BE2C (cell line): Measurements from ENCODE around the gene NHSL1.
A peak's percentile ranks its signal among the peaks of the same experiment; 100 is the strongest.

Experiments
- DNase-seq: peaks from one replicate; pipeline ENCODE4 v3.0.0-alpha.2; 2020
- H3K27me3 ChIP-seq: fragments of 250-450 bp; sonication (Bioruptor Pico); 2 replicates; pipeline ENCODE4 v1.5.1; 2020; ENCODE audit warnings: mild to moderate bottlenecking
- H3K36me3 ChIP-seq: fragments of 250-450 bp; sonication (Bioruptor Pico); 2 replicates; pipeline ENCODE4 v1.5.1; 2020; ENCODE audit warnings: mild to moderate bottlenecking
- H3K4me1 ChIP-seq: fragments of 250-450 bp; sonication (Bioruptor Pico); 2 replicates; pipeline ENCODE4 v1.5.1; 2020
- H3K4me3 ChIP-seq: 2 replicates; pipeline ENCODE4 v1.5.1; 2011; ENCODE audit warnings: low read depth, low read length
- H3K9me3 ChIP-seq: fragments of 250-450 bp; sonication (Bioruptor Pico); 2 replicates; pipeline ENCODE4 v1.5.1; 2020
- TF ChIP-seq, protein P1 (sequence below): IDR thresholded peaks from 2 replicates; pipeline ENCODE4 v1.5.1; 2012; ENCODE audit warnings: mild to moderate bottlenecking, low read depth, low read length

The NHSL1 gene

DNA sequence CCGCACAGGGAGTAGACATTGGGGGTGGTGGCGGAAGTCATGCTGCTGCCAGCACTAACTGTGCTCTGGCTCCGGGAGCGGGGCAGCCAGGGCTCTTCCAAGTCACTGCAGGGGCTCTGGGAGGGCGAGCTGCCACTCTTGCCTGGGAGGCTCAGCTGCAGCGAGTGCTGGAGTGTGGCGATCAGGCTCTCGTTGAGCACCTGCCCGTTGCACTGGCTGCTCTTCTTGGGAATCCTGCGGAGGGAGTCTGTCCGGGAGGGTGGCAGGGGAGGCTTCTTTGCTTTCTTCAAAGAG is 67.3 kb downstream of the NHSL1 start:
- H3K4me1 ChIP-seq = no peaks in the 10 kb centered on the region
- DNase-seq = no peak
- H3K4me3 ChIP-seq = no peak overlapping the region
- H3K27me3 ChIP-seq = peaks cover 63% of the 10 kb centered on the region
- no peaks in the 10 kb centered on the region for H3K9me3 ChIP-seq
- H3K36me3 ChIP-seq = no peaks in the 10 kb centered on the region
- TF ChIP-seq, protein P1, sequence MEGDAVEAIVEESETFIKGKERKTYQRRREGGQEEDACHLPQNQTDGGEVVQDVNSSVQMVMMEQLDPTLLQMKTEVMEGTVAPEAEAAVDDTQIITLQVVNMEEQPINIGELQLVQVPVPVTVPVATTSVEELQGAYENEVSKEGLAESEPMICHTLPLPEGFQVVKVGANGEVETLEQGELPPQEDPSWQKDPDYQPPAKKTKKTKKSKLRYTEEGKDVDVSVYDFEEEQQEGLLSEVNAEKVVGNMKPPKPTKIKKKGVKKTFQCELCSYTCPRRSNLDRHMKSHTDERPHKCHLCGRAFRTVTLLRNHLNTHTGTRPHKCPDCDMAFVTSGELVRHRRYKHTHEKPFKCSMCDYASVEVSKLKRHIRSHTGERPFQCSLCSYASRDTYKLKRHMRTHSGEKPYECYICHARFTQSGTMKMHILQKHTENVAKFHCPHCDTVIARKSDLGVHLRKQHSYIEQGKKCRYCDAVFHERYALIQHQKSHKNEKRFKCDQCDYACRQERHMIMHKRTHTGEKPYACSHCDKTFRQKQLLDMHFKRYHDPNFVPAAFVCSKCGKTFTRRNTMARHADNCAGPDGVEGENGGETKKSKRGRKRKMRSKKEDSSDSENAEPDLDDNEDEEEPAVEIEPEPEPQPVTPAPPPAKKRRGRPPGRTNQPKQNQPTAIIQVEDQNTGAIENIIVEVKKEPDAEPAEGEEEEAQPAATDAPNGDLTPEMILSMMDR = no peak

DNA sequence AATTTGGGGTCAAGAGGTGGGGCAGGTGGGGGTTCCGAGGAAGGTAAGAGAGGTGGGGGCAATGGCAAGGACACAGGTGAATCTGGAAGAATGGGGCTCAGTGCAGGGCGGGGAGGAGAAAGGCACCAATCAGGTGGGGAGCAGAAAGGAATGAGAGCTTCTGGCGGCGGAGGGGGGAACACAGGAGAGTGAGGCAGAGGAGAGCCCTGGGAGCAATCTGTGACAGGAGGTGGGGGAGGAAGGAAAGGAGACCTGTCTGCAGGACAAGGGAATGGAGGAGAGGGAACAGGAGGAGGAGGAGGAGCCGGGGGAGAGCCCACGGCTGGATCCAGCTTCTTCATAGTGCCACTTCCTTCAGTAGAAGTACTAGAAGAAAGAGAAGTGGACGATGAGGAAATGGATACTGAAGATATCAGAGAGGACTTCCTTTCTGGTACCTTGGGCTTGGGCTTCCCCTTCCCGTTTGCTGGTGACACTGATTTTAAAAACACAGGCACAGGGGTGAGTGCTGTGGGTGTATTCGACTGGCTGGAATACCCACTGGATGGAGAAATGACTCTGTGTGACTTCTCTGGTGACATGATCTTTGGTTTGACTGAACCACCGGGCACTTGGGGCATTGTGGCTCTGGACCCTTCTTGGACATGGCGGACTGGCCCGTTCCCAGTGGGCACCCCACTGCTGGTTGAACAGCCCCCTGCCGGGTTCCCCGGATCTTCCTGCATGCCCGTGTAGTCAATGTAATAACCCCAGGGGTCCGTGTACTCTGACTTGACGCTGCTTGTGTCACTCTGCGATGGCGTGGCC is 67.8 kb downstream of the NHSL1 start:
- no peaks in the 10 kb centered on the region for H3K4me1 ChIP-seq
- no peak overlapping the region for H3K4me3 ChIP-seq
- DNase-seq = no peak
- no peaks in the 10 kb centered on the region for H3K36me3 ChIP-seq
- TF ChIP-seq, protein P1 = no peak
- no peaks in the 10 kb centered on the region for H3K9me3 ChIP-seq
- peaks cover 67% of the 10 kb centered on the region for H3K27me3 ChIP-seq

DNA sequence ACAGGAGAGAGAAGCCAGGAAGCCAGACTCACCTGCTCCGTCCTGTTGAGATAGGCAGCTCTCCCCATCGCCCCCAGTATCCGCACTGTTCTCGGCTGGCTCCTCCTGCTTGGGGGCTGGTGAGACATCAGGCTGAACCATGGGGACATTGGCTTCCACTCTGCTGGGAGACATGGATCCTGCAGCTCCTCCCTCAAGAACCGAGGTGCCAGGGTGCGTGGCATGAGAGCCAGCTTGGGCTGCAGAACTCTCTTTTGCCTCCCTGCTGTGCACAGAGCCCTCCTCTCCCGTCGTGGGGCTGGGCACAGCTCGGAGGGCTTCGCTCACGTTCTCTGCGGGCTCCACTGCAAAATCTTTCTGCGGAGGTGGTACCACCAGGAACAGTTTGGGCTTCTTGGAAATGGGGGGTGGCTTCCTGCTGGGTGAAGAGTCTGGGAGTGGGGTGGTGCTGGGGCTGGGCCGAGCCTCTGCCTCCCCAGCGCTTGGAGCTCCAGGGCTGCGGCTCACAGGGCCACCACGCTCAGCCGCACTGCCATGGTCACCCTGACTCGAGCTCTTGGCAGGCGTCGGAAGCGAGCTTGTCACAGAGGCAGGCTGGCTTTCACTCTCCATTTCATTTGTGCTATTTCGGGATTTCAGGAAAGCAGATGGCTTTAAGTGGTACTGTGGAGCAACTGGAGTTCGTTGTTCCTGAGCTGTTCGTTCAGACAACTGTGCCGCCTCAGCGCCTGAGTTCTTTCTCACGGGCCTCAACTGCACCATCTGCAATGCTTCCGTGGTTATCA is 68.7 kb downstream of the NHSL1 start:
- Histone ChIP-seq H3K4me3 (no peak overlapping the region), H3K4me1 (no peaks in the 10 kb centered on the region), H3K36me3 (no peaks in the 10 kb centered on the region), H3K27me3 (peaks cover 71% of the 10 kb centered on the region), H3K9me3 (no peaks in the 10 kb centered on the region)
- TF ChIP-seq, protein P1 = no peak
- no peak for DNase-seq

DNA sequence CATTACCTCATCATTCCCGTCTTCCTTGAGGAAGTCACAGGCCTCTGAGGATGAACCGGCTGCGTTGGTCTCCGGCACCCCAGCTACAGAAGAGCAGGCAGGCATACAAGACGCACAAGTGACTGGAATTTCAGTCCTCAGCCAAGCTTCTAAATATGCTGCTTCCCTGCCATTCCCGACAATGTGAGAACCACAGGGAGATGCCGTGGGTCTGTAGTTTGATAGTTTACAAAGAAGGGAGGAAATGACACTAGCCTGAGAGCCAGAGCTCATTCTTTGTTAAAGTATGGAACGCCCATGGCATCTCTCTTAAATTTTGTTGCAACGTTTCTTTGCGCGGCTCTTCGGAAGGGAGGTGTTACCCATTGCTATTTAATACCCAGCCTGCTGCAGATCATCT is 69.5 kb downstream of the NHSL1 start:
- Histone ChIP-seq H3K27me3 (peaks cover 73% of the 10 kb centered on the region), H3K4me1 (no peaks in the 10 kb centered on the region), H3K9me3 (no peaks in the 10 kb centered on the region), H3K36me3 (no peaks in the 10 kb centered on the region), H3K4me3 (no peak overlapping the region)
- no peak for DNase-seq
- TF ChIP-seq, protein P1 = no peak

DNA sequence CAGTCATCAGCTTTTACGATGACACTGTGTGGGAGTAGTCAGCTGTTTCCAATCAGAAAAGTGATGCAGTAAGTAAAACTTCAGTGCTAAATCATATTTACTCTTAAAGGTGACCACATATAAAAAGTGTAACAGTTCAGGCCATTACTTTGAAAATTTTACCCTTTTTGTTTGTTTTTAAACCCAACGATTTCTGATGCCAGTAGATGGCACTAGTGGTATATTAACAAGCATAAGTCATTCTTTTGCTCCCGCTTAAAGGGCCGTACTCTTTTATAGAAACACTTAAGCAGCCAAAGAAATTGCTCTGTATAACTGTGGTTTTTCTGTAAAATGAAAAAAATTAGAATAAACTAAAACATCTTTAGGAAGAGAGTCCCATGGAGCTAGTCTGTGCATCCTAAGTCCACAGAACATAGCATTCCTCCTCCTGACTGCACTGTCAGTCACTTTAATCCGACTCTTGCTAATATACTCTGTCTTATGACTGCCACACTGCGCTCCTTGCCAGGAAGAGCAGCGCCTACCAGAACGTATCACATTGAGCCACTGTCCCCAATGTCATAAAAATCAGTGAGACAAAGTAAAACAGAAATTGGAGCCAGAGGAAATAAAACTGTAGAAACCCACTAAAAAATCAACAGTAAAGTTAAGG is 70.2 kb downstream of the NHSL1 start:
- no peak for DNase-seq
- no peaks in the 10 kb centered on the region for H3K4me1 ChIP-seq
- H3K27me3 ChIP-seq = peaks cover 76% of the 10 kb centered on the region
- no peak overlapping the region for H3K4me3 ChIP-seq
- no peaks in the 10 kb centered on the region for H3K36me3 ChIP-seq
- TF ChIP-seq, protein P1 = peak; percentile 57
- H3K9me3 ChIP-seq = no peaks in the 10 kb centered on the region
